Smooth muscle cell (in vitro differentiated cells): Measurements from ENCODE around the gene CACNA1B. TPM values are rescaled to one million over a fixed set of nuclear protein-coding genes. Genes with fewer than 3 reads are reported as not detected.

Source experiments
- DNase-seq: peaks from one replicate; lab custom pipeline; 2025; ENCODE audit not compliant: unreplicated experiment; lab: John Stamatoyannopoulos, UW
- H2AFZ ChIP-seq: fragments of 200-600 bp; sonication (generic); 2 replicates; pipeline ENCODE4 v1.6.0; 2016; ENCODE audit warnings: antibody characterized with exemption, low read depth, mild to moderate bottlenecking
- H3F3A ChIP-seq: fragments of 200-600 bp; sonication (generic); 2 replicates; pipeline ENCODE4 v1.6.0; 2017; ENCODE audit warnings: antibody characterized with exemption, low read depth
- H3K27ac ChIP-seq: fragments of 200-600 bp; sonication (generic); 2 replicates; pipeline ENCODE4 v1.5.1; 2016; ENCODE audit warnings: low read depth, mild to moderate bottlenecking
- H3K27me3 ChIP-seq: fragments of 200-600 bp; sonication (generic); 2 replicates; pipeline ENCODE4 v1.6.1; 2016; ENCODE audit warnings: low read depth, mild to moderate bottlenecking
- H3K36me3 ChIP-seq: fragments of 200-600 bp; sonication (generic); 2 replicates; pipeline ENCODE4 v1.5.1; 2016; ENCODE audit warnings: low read depth
- H3K4me1 ChIP-seq: fragments of 200-600 bp; sonication (generic); 2 replicates; pipeline ENCODE4 v1.5.1; 2016; ENCODE audit warnings: low read depth
- H3K4me2 ChIP-seq: fragments of 200-600 bp; sonication (generic); 2 replicates; pipeline ENCODE4 v1.6.0; 2016; ENCODE audit warnings: mild to moderate bottlenecking
- H3K4me3 ChIP-seq: fragments of 200-600 bp; sonication (generic); 2 replicates; pipeline ENCODE4 v1.5.1; 2016; ENCODE audit warnings: mild to moderate bottlenecking
- H3K79me2 ChIP-seq: fragments of 200-600 bp; sonication (generic); 2 replicates; pipeline ENCODE4 v1.6.0; 2016; ENCODE audit warnings: low read depth, mild to moderate bottlenecking
- H3K9ac ChIP-seq: fragments of 200-600 bp; sonication (generic); 2 replicates; pipeline ENCODE4 v1.6.0; 2016; ENCODE audit warnings: low read depth
- H3K9me3 ChIP-seq: fragments of 200-600 bp; sonication (generic); replicated peaks from 2 replicates; pipeline ENCODE4 v1.5.1; 2016; ENCODE audit warnings: low read depth
- H4K20me1 ChIP-seq: fragments of 200-600 bp; sonication (generic); 2 replicates; pipeline ENCODE4 v1.6.0; 2016; ENCODE audit warnings: low read depth
- WGBS: methylation state at CpG from one replicate; pipeline ENCODE4 v1.1.7; 2016; ENCODE audit warnings: low lambda C conversion rate; 5-methylcytosine and 5-hydroxymethylcytosine counted together
- polyA plus RNA-seq: library from polyadenylated mRNA; unstranded; fragments of >200 nt; fragmentation: Nextera tagmentation; extraction: Ambion mirVana; gene quantifications from 2 replicates; pipeline ENCODE4 v1.2.1, GENCODE V29; 2016
- total RNA-seq: library from RNA; depleted of rRNA; stranded (reverse); fragments of >200 nt; gene quantifications from 2 replicates; pipeline ENCODE4 v1.2.3, GENCODE V29; 2014
- TF ChIP-seq, protein P1 (sequence below): fragments of 200-600 bp; sonication (generic); IDR thresholded peaks from 2 replicates; pipeline ENCODE4 v1.5.1; 2017; ENCODE audit warnings: borderline replicate concordance, mild to moderate bottlenecking, antibody characterized with exemption; ENCODE audit not compliant: insufficient read depth, poor library complexity, severe bottlenecking

CACNA1B gene
- total and polyA plus RNA-seq, 2 experiments from 2014 or later, result 0.09 to 0.23 TPM

DNA sequence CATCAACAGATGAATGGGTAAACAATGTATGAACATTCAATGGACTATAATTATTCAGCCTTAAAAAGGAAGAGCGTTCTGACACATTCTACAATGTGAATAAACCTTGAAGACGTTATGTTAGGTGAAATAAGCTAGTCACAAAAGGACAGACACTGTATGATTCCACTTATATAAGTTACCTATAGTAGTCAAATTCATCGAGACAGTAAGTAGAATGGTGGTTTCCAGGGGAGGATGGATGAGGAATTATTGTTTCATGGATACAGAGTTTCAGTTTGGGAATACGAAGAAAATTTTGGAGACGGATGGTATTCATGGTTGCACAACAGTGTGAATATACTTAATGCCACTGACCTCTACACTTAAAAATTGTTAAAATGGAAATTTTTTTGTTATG, 216.4 kb downstream of the CACNA1B start:
- no peaks in the 10 kb centered on the region for H3K36me3 ChIP-seq
- 92% methylated on average over 5 of the region's 5 CpGs for WGBS

DNA sequence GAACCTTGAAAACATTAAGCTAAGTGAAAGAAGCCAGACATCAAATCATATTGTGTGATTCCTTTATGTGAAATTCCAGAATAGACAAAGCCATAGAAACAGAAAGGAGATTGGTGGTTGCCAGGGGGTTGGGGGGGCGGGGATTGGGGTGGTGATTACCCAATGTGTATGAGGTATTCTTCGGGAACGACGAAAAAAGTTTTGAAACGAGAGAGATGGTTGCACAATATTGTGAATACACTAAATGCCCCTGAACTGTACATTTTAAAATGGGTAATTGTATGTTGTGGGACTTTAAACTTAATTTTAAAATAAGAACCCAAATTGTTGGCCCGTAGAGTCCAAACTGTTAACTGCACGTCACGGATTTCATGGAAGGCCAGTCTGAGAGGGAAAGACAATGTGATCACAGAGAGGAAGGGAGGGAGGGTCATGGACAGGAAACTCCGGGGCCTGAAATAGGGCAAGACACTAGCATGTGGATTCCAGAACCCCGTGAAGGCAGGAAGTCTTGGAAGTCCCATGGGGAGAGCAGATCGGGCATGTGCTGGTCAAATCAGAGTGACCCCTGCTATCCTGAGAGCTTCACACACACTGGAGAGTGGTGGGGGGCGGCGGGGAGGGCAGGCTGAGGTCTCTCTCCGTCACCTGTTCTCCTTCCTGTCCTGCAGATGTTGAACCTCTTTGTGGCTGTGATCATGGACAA, 218.4 kb downstream of the CACNA1B start:
- Histone ChIP-seq H2AFZ (no peak overlapping the region), H3K27me3 (no peaks in the 10 kb centered on the region), H3K4me3 (no peak overlapping the region), H3K9me3 (no peaks in the 10 kb centered on the region), H3F3A (no peaks in the 10 kb centered on the region), H3K36me3 (no peaks in the 10 kb centered on the region), H3K9ac (no peak overlapping the region), H3K4me1 (no peaks in the 10 kb centered on the region), H3K4me2 (no peak overlapping the region), H3K27ac (no peak overlapping the region), H4K20me1 (no peaks in the 10 kb centered on the region), H3K79me2 (no peaks in the 10 kb centered on the region)
- no peak for DNase-seq
- 93% methylated on average over 12 of the region's 14 CpGs for WGBS
- TF ChIP-seq, protein P1, sequence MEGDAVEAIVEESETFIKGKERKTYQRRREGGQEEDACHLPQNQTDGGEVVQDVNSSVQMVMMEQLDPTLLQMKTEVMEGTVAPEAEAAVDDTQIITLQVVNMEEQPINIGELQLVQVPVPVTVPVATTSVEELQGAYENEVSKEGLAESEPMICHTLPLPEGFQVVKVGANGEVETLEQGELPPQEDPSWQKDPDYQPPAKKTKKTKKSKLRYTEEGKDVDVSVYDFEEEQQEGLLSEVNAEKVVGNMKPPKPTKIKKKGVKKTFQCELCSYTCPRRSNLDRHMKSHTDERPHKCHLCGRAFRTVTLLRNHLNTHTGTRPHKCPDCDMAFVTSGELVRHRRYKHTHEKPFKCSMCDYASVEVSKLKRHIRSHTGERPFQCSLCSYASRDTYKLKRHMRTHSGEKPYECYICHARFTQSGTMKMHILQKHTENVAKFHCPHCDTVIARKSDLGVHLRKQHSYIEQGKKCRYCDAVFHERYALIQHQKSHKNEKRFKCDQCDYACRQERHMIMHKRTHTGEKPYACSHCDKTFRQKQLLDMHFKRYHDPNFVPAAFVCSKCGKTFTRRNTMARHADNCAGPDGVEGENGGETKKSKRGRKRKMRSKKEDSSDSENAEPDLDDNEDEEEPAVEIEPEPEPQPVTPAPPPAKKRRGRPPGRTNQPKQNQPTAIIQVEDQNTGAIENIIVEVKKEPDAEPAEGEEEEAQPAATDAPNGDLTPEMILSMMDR, result no peak

More for the DNA sequence above, 216.4 kb downstream of the CACNA1B start:
- Histone ChIP-seq H3K9me3 (peaks cover 4% of the 10 kb centered on the region), H3K4me1 (no peaks in the 10 kb centered on the region), H3F3A (no peaks in the 10 kb centered on the region), H3K79me2 (no peaks in the 10 kb centered on the region), H3K27ac (no peak overlapping the region), H3K9ac (no peak overlapping the region), H2AFZ (no peak overlapping the region), H3K4me3 (no peak overlapping the region), H4K20me1 (no peaks in the 10 kb centered on the region), H3K27me3 (no peaks in the 10 kb centered on the region), H3K4me2 (no peak overlapping the region)
- TF ChIP-seq, protein P1, result no peak
- no peak for DNase-seq

DNA sequence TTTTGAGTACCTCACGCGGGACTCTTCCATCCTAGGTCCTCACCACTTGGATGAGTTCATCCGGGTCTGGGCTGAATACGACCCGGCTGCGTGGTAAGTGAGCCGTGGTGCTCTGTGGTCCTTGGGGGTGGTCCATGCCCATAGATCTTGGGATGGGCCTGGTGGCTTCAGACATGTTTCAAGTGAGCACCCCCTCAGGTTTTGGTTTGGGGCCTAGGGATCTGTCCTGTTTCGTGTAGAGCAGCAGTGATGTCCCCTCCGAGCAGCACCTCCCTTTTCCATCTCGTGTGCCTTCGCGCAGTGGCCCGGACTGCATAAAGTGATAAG, 218.9 kb downstream of the CACNA1B start:
- no peak for DNase-seq
- no peaks in the 10 kb centered on the region for H3K79me2 ChIP-seq
- no peaks in the 10 kb centered on the region for H3K36me3 ChIP-seq
- no peak overlapping the region for H3K4me2 ChIP-seq
- H3K4me3 ChIP-seq, result no peak overlapping the region
- no peak overlapping the region for H3K9ac ChIP-seq
- no peak overlapping the region for H3K27ac ChIP-seq
- TF ChIP-seq, protein P1, result no peak
- no peak overlapping the region for H2AFZ ChIP-seq
- no peaks in the 10 kb centered on the region for H3K4me1 ChIP-seq
- H4K20me1 ChIP-seq, result no peaks in the 10 kb centered on the region
- H3K27me3 ChIP-seq, result no peaks in the 10 kb centered on the region
- WGBS, result 97% methylated on average over 13 of the region's 13 CpGs
- no peaks in the 10 kb centered on the region for H3K9me3 ChIP-seq
- H3F3A ChIP-seq, result no peaks in the 10 kb centered on the region

DNA sequence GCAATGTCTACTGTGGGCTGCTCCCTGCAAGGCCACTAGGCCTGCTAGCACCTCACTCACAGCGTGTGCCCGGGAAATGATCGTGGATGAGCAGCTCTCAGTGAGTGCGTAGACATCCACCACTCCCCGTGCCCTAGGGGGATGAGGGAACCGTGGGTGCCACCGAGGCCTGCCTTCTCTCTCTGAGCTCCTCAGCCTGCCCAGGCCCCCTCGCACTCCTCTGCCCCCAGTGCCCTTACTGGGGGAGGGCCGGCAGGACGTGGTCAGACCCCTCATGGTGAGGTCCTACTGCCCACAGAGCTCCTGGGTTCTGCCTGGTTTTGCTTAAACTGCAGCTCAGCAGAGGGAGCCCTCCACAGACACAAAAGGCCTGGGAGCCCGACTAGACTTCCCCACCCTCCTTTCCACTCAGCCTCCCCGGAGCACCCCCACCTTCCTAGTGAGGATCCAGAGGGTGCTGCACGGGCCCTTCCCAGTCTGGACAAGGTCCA, 220.0 kb downstream of the CACNA1B start:
- Histone ChIP-seq H3K9me3 (no peaks in the 10 kb centered on the region), H3K4me2 (no peak overlapping the region), H3K4me1 (no peaks in the 10 kb centered on the region), H3F3A (no peaks in the 10 kb centered on the region), H3K4me3 (no peak overlapping the region), H2AFZ (no peak overlapping the region), H3K9ac (no peak overlapping the region), H4K20me1 (no peaks in the 10 kb centered on the region), H3K27ac (no peak overlapping the region), H3K79me2 (no peaks in the 10 kb centered on the region), H3K27me3 (no peaks in the 10 kb centered on the region), H3K36me3 (no peaks in the 10 kb centered on the region)
- DNase-seq, result no peak
- 93% methylated on average over 13 of the region's 13 CpGs for WGBS
- TF ChIP-seq, protein P1, result no peak
